GM18499 (cell line): Measurements from ENCODE around the gene AFG3L2.
"Not testable (repeated sequence)": the region's sequence is repeated elsewhere in the genome, so short reads cannot be mapped to it uniquely, and the experiment has no call there.

Experiments
- ATAC-seq: cut with Tn5 transposase; IDR thresholded peaks from one replicate; pipeline ENCODE4 v1.9.1; 2021; ENCODE audit warnings: moderate number of reproducible peaks; ENCODE audit not compliant: insufficient read depth, unreplicated experiment

AFG3L2 gene

DNA sequence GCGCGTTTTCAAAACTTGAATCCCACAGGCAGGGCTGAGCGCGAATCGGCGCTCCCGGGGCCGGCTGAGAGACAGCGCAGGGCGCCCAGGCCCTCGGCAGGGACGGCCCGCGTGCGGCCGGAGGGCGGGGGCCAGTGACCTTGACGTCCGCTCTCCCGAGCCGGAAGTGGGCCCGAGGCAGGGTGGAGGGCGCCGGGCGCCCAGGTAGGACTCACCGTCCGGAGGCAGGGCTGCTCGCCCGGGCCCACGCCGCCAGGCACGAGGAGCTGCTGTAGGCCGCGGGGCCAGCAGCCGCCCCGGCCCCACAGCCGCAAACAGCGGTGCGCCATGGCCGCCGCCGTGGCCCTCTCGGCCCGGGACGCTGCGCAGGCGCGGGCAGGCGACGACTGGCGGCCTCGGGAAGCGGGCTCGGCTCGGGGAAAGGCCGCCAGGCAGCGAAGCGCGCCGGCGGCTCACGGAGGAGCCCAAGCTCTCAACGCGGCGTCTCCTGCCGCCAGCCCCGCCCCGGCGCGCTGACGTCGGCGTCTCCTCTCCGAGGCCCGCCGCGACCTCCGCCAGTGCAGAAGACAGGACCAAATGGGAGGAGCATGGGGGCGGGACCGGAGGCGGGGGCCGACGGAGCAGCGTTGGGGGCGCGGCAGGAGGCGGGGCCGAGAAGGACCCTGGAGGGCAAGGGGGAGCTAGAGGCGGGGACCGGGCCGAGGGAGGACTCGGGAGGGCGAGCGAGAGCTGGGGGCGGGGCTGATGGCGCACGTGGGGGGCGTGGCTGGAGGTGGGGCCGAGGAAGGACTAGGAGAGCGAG is at the start of gene AFG3L2:
Gene AFG3L2, minus strand, starts transcription at position 474 of the 802 bp plus-strand sequence. Its CDS starts 145 bp downstream, at position 329.
- peak; percentile 65 for ATAC-seq

DNA sequence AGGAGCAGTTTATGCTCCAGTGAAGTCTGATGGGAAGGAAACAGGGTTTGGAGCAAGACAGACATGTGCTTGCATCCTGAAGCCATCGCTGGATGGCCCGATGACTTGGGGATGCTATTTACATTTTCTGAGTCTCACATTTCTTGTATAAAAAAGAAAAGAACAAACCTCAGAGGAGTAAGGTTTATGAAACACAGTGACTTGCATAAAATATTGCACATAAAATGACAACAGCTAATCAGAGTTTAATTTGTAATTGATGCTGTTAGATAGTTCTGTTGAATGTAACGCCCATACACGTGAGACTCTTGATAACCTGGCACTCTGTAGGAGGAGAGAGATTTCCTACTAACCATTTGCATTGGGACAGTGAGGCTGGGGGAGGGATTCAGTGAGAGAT is 47.2 kb upstream of the AFG3L2 start:
- no peak for ATAC-seq

DNA sequence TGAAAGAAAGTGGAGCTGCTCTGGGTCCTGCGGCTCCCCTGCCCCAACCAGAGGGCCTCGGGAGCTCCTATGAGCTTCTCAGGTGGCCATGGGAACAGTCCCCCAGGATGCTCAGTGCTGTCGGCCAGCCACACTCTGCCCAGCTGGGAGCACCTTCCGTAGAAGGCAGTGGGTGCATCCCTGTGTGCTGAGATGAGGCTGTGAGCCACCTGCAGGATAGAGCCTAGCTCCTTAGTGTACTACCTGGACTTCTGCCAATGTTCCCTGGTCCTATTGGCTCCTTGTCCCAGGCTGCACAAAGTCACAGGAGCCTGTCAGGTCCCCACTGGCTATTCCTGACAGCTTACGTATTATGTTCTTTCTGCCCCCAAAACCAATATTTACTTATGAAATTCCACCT is 46.8 kb upstream of the AFG3L2 start:
- ATAC-seq: no peak

DNA sequence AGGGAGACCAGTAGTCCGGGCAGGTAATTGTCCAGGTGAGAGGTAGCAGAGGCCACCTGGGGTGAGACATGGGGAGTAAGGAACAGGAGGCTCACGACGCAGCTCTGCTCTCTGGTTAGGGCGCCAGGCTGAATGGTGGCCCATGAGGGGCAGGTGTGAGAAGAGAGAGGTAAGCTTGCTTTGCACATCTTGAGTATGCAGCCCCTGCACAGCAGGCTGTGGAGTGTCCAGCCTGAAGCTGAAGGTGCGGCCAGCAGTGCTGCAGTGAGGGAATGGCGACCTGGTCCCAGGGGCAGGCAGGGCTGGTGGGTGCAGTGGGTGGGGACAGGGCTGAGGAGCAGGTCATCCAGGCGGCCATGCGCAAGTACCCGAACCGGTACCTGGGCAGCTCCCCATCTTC is 46.4 kb upstream of the AFG3L2 start:
- ATAC-seq: no peak

DNA sequence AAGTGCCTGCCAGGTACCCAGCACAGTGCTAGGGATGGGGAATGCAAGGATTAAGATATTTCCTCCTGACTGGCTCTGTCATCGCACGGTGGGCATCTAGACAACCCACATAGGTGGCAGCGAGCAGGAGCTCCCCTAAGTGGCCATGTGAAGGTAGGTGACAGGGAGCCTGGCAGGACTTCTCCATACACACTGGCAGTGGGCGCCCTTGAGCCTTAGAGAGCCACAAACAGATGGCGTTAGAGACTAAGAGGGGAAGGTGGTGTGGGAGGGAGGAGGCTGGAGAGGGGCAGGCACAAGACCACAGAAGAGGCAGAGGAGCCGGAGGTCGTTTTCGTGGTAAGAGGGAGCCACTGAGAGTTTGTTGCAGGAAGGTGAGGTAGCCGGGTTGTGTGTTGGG is 45.9 kb upstream of the AFG3L2 start:
- no peak for ATAC-seq

DNA sequence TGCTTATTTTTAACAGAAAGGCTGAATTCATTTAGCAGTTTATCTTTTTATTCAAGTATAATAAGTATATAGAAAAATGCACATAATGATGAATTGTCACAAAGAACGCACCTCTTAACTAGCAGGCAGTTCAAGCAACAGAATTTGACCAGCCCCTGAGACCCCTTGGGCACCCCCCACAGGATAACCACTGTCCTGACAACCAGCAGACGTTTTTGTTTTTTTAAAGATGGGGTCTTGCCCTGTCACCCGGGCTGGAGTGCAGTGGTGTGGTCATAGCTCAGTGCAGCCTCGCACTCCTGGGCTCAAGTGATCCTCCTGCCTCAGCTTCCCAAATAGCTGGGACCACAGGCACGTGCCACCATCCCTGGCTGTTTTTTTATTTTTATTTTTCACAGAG is 44.7 kb upstream of the AFG3L2 start:
- no peak for ATAC-seq

DNA sequence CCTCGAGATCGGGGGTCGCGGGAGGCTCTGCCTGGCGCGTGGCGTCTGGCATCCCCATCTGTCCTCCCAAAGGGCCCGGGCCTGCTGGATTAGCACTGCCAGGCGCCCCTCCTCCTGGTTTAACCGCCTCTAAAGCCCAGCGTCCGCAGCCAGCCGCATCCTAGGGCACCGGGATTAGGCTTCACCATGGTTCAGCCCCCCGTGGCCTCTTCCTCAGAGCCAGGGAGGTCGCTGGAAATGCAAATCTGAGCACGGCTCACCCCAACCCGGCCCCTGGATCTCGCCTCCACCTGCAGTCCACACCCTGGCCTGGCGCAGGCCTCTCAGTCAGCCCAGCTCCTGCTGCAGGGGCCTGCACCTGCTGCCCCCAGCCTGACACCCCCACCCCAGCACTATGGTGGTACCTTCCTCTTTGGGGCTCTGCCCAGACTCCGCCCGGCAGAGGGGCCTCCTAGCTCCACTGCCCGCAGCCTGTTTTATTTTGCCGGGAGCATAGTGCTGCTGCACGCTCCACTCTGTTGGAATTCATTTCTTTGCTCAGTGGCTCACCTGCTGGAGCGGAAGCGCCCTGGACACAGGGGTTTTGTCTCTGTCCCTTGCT is 43.9 kb upstream of the AFG3L2 start:
- ATAC-seq: no peak

DNA sequence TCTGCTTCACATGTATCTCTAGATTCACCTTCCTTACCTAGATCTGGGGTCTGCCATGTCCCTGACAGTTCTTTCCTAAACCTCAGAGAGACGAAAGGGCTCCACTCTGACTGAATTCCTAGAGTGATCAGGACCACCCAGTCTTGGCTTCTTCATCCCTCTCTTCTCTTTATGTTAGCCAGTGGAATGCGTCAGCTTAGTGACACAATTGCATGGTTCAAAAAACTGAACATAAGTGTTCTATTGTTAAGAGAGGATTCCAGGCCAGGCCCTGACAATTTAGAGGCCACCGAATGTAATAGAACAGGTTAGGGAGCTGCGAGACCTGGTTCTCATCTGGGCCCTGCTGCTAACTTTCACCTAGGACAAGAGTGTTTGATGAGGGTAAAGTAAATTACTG is 40.7 kb upstream of the AFG3L2 start:
- ATAC-seq: no peak

DNA sequence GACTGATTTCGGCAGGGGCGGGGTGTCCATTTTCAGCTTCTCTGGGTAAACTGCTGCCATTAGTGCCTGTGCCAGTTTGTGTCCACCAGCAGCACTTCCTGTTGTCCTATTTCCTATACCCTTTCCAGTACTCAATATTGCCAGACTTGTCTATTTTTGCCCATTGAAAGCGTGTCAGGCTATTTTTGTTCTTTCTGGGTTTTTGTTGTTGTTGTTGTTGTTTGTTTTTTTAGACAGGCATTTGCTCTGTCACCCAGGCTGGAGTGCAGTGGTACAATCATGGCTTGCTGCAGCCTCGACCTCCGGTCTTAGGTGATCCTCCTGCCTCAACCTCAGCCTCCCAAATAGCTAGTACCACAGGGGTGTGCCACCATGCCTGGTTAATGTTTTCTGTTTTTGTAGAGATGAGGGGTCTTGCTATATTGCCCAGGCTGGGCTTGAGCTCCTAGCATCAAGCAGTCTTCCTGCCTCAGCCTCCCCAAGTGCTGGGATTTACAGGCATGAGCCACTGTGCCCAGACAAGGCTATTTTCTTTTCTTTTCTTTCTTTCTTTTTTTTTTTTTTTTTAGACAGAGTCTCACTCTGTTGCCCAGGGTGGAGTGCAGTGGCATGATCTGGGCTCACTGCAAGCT is 39.2 kb upstream of the AFG3L2 start:
- ATAC-seq: no peak

DNA sequence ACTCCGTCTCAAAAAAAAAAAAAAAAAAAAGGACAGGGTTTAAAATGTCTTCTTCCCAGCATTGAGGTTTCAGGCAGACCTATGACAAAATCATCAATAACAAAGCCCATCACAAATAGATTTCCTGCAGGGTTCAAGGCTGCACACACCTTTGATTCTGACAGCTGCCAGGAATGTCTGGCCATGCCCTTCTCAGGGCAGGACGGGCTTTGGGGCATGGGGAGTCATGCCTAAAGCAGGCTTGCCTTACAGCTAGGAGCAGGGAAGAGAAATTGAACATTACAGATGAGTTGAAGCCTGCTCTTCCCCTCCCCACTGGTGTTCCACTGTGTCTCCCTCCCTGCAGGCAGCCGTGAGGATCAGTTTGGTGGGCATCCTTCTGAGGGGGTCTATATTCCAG is 34.4 kb upstream of the AFG3L2 start:
- no peak for ATAC-seq

DNA sequence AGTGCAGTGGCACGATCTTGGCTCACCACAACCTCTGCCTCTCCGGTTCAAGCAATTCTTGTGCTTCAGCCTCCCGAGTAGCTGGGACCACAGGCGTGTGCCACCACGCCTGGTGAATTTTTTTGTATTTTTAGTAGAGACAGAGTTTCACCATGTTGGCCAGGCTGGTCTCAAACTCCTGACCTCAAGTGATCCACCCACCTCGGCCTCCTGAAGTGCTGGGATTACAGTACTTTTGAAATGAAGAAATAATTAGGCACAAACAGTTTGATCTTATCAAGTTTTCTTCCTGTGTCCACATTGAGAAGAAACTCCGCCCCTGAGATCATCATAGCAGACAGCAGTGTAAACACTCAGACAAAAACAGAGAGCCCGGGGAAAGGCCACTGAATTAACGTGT is 33.7 kb upstream of the AFG3L2 start:
- not testable (repeated sequence) for ATAC-seq

DNA sequence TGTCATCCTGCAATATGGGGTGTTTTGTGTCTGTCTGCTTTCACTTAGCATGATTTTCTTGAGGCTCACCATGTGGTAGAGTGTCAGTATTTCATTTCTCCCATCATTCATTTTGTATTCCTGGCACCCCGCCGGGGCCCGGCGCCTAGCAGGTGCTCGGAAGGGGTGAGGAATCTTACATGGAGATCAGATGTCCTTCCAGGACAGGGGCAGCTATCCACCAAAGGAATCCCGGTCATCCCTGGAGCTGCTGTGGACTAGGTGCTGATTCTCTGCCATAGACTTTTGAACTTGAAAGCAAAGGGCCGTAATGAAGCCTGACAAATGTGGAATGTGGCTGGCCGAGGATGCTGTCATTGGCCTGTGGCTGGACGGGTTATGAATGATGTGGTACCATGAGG is 33.1 kb upstream of the AFG3L2 start:
- ATAC-seq: no peak

DNA sequence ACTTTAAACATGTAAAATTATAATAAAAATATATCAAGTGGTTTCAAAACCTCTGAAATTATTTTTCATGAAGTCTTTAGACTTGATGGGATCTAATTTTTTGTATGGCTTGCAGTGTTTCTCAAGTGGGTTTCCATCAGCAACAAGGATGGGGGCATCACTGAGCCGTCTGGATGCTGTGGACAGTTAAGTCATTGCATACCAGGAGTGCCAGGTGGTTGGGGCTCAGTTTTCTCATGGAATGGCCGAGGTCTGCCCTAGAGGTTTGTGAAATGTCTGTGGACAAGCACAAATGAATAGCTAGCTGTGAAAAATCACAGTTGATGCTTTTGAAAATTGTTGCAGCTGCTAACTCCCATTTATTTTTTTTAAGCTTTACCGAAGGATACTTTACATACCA is 32.4 kb upstream of the AFG3L2 start:
- ATAC-seq: no peak

DNA sequence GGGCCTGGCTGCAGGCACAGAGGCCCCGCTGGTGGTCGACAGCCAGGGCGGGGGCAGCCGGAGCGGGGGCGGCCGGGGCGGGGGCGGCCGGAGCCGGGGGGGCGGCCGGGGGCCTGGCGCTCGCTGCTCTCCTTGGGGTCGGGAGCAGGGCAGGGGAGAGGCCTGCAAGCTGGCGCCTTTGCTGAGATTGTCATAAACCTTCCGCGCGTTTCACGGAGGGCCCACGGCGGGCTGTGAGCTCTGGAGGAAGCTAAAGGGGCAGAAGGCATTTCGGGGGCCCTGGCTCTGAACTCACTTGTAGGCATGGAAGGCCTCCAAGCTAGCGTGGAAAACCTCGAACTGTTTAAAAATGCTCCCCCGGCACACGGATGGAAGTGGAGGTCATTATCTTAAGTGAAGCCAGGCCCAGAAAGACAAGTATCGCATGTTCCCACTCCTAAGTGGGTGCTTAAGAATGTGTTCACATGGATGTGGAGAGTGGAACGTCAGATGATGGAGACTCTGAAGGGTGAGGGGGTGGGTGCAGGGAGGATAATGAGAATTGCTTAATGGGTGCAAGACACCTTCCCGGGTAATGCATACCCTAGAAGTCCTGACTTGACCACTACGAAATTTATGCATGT is 31.3 kb upstream of the AFG3L2 start:
- ATAC-seq: no peak

DNA sequence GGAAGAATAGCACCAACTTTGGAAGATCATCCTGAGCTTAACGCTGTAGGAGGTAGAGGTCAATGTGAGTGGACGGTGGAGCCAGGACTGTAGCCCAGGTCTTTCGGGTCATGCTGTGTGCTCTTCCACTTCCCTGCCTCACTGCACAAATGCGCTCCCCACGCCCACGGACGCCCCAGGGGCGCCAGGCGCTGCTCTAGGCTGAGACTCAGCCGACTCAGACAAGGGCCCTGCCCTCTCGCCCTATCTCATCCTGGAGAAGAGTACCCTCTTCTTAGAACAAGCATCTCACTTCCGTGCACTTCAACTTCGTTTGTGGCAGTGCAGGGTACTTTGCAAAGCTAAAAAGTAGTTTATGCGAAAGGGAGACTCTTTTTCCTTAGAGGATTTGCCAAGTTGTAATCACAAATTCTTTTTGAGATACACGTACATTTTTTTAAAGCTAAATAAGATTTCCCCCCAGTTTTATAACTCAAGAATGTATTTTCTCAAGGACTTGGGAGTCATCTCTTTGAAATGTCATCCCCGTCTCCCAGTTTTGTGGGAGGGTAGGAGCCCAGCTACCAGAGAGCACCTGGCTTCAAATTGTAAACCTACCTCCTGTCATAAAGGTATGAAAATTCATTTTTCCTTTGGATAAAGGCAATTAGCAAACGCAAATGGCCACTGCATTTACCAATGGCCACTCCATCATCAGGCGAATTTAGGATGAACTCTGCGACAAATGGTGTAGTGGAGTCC is 29.5 kb upstream of the AFG3L2 start:
- no peak for ATAC-seq

DNA sequence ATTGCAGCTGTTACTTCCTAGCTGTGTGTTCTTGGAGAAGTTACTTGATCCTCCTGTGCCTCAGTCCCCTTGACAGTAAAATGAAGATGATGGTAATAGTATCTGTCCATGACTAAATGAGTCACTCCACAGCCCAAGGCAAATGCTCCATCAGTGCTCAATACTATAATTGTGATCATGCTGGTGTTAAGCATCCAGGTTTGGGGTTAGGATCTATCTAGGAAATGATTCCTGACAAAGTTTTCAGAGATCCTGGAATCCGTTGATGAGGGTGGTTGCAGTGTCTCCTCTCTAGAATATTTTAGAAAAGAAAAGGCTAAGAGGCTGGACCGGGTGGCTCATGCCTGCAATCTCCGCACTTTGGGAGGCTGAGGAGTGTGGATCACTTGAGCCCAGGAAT is 28.0 kb upstream of the AFG3L2 start:
- no peak for ATAC-seq

DNA sequence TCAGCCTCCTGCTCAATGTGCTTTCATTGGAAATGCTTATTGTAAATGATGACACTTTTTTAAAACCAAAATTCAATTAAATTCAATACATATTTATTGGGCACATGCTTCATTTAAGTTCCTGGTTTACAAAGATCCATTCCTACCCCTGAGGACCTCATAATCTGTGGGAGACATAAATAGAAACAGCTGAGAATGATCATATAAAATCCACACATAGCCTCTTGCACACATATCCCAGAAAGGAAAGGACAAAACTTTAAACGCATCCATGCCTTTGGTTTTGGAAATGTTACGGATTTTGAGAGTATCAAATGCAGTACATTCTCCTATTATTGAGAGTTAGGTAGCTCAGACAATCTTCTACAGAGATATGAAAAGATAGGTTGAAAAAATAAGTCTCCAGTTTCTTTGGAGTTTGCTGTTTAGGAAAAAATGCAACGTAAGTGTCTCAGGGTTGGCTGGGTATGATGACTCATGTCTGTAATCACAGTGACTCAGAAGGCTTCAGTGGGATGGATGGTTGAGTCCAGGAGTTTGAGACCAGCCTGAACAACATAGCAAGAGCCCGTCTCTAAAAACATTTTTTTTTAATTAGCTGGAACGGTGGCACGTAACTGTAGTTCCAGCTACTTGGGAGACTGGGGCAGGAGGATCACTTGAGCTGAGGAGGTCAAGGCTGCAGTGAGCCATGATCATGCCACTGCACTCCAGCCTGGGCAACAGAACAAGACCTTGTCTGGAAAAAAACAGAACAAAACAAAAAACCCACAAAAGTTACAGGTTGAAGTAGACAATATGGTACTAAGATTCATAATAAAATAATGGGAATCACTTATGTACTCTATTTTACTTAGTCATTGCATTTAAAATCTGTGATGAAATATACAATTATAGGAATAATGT is 26.8 kb upstream of the AFG3L2 start:
- no peak for ATAC-seq

DNA sequence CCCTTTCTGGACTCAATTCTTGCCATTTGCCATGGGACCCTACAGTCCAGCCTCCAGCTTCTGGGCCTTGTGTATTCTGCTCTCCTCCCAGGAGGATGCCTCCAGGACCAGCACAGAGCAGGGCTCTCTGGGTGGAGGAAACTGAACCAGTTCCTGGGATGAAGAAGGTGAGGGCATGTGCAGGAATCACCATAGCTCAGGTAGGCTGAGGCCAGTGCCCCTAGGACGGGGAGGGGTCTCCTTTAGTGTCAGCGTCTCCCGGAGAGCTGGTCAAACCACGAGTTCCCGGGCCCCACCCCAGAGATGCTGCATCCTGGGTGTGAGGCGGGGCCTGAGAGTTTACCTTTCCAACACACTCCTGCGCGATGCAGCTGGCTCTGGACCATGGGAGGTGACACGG is 24.9 kb upstream of the AFG3L2 start:
- no peak for ATAC-seq

DNA sequence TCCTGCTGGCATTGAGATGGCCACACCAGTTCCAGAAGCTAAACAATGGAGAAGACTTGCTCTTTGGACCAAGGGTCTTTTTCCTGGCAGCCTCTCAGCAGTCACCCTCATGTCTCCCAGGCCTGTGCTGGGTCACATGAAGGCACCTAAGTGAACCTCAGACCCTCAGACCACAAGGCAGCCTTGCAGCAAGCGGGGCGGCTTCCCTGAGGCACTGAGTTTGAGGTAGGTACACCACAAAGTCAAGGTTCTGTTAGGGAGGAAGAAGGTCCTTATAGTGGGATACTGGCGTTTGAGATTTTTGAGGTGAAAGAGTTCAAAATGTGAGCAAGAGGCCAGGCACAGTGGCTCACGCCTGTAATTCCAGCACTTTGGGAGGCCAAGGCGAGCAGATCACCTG is 22.2 kb upstream of the AFG3L2 start:
- no peak for ATAC-seq

DNA sequence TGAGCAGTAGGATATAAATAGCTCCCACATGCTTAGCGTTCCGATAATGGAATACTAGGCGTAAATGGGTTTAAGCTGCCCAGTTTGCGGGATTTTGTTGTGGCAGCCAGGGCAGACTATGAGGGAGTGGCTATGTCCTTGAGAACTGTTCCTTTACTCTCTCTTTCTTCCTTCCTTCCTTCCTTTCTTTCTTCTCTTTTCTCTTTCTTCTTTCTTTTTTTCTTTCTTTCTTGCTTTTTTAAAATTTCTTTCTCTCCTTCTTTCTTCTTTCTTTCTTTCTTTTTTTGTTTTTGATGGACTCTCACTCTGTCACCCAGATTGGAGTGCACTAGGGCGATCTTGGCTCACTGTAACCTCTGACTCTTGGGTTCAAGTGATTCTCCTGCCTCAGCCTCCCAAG is 21.6 kb upstream of the AFG3L2 start:
- no peak for ATAC-seq
